CD4-positive, alpha-beta T cell treated with Interferon gamma for 1 hour (primary cell): ENCODE results near the gene BBOF1.

Experiments used
- DNase-seq: peaks from one replicate; pipeline ENCODE4 v3.0.0-alpha.2; 2020

BBOF1 gene

DNA sequence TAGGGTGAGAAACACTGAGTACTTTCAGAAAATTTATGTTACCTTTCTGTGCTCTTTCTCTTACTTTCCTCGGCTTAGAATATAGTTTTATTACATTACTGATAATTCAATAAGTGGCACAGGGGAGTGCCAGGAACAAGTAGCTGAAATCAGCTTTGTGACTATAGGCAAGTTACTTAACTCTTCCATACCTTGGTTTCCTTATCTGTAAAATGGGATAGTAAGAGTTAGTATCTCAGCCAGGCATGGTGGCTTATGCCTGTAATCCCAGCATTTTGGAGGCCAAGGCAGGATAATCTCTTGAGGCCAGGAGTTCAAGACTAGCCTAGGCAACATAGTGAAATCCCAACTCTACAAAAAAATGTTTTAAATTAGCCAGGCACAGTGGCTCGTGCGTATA lies 15.4 kb downstream of the BBOF1 start:
- no peak for DNase-seq

DNA sequence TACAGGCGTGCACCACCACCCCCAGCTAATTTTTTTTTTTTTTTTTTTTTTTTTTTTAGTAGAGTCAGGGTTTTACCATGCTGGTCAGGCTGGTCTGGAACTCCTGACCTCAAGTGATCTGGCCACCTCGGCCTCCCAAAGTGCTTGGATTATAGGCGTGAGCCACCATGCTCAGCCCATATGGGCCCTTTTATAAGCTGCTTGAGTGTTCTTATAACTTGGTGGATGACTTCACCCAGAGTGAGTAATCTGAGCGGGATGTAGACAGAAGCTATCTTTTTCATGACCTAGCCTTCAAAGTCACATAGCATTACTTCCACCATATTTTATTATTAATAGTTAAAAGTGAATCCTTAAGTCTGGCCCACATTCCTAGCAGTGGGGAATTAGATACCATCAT lies 16.4 kb downstream of the BBOF1 start:
- DNase-seq, result no peak

DNA sequence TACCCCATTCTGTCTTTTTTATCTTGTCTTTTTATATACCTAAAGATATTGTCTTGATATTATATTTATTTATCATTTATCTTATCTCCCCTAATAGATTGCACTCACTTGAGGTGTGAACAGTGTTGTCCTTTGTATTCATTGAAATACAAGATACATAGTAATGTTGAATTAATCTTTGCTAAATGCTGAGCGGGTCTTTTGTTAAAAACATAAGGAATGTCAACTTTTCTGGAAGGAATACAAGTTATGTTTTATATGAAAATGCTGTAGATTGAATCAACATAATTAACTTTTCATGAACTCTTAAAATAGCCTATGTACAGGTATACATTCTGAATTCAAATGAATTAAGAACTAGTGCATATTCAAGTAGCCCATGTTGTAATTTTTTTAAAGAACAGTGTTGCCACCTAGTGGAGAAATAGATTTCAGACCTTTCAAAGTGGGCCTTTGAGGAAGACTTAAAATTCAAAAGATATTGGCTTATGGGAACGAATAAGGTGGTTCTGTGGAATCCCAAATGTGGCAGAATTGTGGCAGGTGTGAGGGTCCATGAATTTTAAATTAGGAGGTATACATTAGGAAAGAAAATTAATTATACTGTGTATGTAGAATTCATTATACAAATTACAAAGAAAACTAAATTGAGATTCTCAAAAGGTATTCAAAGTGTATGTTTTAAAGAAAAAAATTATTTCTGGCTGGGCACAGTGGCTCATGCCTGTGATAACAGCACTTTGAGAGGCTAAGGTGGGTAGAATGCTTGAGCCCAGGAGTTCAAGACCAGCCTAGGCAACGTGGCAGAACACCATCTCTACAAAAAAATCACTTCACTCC lies 19.1 kb downstream of the BBOF1 start:
- DNase-seq, result no peak

DNA sequence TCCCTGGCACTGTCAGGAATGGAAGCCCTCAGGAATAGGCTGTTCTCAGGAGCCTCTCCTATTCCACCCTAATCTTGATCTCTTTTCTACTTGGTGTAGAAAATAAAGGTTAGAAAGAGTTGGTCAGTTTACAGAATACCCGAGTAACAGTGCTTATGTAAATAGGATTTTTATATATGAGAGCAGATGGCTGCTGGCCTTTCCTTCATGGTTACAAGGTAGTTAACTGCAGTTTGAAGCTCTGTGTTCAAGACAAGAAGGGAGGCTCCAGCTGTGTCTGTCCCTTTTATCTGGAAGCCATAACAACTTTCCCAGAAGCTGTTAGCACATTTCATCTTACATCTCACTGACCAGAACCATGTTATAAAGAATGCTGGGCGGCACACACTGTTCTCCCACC lies 23.1 kb downstream of the BBOF1 start:
- no peak for DNase-seq

DNA sequence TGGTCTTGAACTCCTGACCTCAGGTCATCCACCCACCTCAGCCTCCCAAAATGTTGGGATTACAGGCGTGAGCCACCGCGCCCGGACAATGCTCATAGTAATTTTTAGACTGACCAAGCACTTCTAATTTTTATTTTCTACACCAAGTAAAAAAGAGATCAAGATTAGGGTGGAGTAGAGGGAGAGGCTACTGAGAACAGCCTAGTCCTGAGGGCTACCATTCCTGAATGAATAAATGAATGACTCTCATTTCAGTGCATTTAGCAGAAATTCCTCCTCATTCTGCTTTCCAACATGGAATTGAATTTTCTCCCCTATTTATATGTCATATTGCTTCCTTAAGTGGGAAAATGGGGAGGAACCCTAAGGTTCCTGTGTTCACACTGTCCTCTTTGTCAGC lies 26.4 kb downstream of the BBOF1 start:
- DNase-seq, result no peak

DNA sequence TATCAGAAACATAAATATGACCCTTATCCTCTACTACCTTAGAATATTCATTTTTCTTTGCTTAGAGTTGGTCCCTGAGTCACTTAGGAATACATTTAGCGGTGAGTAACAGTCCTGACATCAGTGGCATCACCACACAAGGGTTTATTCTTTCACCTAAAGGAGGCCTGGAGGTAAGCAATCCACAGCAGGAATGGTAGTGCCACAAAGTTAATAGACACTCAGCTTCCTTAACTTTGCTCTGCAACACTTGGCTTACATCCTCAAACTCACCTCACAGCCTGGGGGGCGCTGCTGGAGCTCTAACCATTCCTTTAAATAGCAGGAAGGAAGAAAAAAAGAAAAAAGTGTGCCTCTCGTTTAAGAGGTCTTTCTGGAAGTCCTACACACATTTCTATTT lies 29.1 kb downstream of the BBOF1 start:
- no peak for DNase-seq

DNA sequence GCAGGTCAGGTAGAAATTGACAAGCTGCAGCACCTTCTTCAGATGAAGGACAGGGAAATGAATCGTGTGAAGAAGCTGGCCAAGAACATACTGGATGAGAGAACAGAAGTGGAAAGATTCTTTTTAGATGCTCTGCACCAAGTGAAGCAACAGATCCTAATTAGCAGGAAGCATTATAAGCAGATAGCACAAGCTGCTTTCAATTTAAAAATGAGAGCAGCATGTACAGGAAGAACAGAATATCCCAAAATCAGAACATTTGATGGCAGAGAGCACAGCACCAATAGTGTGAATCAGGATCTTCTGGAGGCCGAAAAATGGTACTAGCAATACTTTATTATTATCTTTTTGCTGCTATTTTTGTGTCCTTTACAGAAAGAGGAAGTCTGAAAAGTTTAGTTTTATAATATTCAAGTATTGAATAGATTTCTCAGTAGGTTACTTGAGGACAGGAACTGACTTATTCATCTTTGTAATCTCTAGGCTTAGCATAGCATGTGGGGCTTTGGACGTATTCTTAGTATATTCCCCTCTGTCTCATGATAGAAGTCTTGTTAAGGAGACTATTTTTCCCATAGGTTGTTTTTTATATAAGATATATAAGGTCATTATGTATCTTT lies 30.8 kb downstream of the BBOF1 start:
- DNase-seq, result no peak

DNA sequence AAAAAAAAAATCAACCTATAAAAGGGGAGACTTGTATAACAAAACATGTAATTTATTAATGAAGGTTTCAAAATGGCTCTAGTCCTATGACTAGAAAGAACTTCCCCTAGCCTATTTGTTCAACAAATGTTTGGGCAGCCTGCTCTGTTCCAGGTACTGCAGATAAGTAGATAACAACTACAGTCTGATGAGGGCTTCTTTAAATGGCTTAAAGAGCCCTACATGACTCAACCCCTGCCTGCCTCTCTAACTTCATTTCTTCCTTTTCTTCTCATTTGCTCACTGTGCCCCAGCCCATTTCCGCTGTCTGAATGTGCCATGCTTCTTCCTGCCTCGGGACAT lies 43.6 kb downstream of the BBOF1 start:
- no peak for DNase-seq

DNA sequence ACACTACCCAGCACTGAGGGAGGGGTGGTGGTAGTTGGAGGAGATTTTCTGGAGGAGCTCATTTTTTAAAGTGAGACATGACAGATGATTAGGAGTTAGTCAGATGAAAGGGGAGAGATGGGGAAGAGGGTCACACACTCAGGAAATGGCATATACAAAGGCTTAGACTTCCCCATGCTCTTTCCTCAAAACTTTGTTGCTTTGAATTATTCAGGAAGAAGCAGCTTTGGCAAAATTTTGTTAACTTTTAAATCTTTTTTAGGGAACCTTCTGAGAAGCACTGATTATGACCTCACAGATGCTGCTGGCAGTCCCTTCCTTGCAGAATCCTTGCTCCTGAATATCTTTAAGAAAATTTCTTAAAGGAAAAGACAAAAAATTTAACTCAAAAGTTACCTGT lies 45.3 kb downstream of the BBOF1 start:
- no peak for DNase-seq

DNA sequence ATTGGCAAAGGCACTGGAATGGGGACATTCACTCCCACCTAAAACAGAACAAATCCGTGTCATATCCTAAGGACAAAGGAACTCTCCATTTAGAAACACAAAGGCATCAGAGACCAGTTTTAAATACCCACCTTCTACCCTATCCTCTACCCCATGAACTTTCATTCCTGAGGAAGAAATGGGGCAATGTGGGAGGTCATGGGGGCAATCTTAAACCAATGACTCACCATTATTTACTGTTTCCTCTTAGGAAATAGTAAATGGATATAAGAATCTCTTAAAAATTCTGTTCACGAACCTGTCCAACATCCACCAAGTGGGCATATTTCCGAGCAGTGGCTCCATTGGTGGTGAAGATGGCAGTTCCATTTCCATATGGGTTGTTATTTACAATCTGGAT lies 45.7 kb downstream of the BBOF1 start:
- DNase-seq, result no peak

DNA sequence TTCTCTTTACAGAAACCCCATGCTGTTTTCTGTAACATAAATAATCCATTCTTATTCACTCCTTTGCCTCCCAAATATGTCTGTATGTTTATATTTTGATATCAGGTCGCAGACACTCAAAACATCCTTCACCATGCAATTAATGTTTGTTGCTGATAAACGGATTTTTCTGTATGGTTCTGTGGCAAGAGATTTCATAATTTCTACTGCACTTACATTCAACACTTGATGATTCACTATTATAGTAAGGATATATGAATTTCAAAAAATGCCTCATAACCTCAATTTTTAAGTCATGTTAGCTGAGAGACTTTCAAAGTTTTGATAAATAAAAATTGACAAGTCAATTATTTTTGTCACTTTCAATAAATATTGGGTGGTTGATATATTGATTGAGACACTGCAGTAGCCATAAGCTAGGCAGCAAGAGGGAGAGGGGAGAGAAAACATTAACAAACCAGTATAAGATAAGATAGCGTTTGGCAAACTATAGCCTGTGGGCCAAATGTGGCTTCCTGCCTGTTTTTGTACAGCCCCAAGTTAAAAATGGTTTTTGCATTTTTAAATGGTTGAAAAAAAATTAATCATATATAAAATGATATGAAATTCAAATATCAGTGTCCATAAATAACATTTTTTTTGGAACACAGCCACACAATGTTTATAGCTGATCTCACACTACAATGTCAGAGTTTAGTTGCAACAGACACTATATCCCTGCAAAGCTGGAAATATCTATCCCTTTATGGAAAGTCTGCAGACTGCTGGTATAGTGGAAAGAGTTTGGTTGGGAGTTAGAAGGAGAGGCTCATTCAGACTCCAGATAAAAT lies 46.8 kb downstream of the BBOF1 start:
- DNase-seq, result no peak

DNA sequence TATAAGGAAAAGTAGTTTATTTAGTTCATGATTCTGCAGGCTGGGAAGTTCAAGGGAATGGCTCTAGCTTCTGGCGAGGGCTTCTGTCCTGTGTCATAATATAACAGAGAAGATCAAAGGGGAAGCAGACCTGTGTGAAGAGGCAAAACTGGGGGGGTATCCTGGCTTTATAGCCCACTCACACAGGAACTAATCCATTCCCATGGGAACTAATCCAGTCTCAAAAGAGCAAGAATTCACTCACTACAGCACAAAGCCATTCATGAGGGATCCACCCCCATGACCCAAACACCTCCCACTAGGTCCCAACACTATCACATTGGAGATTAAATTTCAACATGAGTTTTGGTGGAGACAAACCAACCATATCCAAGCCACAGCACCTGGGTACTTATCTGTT lies 58.3 kb downstream of the BBOF1 start:
- DNase-seq, result no peak

DNA sequence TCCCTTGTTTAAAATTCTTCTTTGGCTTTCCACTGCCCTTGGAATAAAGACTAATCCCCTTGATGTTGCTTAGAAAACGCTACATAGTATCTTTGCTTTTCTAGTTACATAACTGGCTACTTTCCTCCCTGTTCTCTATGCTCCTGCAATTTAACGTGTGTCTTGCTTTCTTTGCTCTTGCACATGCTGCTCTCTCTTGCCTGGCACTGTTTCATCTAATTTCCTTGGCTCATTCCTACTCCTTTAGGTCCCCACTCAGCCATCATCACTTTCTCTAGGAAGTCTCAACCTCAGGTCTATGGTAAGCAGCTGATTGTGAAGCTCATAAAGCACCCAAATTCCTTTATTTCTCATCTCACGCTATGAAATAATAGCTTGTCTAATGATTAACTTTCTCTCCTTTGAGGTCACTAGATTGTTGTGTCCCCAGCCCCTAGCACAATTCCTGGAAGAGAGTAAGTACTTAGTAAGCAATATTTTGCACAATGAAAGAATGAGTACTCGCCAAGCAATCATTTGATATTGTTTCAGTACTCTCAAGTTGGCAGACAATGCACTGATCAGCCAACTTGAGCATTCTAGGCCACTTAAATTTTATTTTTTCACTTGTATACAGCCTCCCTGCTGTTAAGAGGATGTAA lies 61.8 kb downstream of the BBOF1 start:
- DNase-seq, result no peak

DNA sequence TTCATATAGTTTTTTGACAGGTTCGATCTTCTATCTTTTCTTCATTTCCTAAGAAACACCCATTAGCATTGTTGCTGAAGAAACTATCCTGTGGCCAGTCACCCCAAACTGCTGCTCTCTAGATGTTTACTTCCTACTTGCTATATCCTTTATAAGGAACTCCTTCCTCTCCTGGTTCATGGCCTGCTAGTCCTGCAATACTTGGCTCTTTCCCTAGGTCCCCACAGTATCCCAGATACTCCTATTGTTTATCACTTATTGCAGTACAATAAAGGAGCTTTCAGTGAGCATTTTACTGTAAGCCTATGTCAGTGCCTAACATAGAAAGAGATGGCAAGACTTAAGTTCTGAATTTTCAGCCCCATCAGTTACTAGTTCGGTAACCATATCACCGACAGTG lies 62.3 kb downstream of the BBOF1 start:
- DNase-seq, result no peak

DNA sequence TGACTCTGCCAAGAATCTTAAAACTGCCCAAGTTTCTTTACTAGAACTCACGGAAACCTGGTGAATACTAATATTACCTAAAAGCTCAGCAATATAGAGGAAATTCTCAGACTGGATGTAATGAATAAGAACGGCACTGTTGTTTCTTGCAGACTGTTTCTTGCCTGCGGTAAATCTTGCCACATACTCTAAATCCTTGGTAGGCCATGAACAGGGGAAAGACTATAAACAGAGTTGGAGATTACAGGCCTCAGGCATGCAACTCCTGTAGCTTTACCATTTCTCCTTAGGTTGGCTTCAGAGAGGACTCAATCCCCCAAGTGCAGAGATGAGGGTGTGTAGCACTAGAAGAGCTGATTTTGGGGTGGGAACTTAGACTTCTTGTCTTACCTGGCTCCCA lies 64.0 kb downstream of the BBOF1 start:
- DNase-seq, result no peak

DNA sequence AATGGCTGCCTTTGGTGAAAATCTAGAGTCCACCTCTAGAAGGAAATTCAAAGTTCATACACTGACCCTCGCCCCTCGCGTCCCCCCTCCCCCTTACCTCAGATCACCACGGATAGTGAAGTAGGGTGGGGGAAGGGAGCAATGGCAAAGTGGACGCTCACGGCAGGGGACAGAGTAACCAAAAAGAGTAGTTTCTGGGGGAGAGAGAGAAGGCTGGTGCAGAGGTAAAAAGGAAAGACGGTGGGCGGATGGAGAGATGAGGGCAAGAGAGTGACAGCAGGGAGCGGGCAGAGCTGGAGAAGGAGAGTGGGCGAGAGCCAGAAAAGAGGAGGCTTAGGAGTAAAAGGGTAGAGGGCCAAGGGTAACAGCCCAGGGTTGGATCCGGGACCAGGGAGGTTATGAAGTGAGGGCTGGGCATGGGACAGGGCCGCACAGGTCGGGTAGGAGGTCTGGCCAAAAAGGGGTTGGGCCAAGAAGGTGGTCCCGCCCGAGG lies 64.7 kb downstream of the BBOF1 start:
- no peak for DNase-seq

DNA sequence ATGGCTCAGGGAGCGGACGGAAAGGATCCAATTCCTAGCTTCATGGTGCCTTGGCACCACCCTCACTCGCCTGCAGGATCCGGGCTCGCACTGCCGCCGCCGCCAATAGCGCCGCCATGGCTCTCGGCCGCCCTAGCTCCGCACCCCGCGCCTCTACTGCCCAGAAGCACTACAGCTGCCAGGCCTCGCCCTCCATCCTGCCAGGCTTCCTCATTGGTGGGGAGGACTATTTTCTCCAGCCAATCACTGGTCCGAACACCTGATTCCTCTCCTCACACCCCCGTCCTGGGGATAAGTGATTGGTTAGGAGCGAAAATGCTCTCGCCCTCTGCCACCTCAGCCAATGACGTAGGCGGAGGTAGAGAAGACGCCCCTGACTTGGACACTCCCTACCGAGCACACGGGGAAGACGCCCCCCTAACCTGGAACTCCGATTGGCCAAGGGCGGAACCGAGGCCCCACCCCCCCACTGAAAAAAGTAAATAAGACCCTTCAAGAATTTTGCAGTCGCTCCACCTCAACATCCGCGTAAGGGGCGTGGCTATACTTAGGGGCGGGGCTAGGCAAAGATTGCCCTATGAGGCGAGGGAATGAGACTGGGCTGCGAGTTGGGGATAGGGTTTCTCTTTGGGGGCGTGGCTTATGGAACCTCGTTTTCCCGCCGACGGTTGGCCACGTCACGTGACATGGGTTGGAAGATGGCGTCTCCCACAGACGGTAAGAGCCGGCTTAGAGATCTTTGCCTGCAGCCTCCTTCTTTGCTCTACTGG lies 65.3 kb downstream of the BBOF1 start, which contains the start of the genes ALDH6A1 and LIN52:
Gene ALDH6A1, minus strand, starts transcription at position 177 of the 770 bp plus-strand sequence. Its CDS starts 59 bp downstream, at position 118.
Gene LIN52, plus strand, starts transcription at position 680 of the 770 bp plus-strand sequence. Its CDS starts 19 bp downstream, at position 699.
- peak; percentile 100 for DNase-seq

DNA sequence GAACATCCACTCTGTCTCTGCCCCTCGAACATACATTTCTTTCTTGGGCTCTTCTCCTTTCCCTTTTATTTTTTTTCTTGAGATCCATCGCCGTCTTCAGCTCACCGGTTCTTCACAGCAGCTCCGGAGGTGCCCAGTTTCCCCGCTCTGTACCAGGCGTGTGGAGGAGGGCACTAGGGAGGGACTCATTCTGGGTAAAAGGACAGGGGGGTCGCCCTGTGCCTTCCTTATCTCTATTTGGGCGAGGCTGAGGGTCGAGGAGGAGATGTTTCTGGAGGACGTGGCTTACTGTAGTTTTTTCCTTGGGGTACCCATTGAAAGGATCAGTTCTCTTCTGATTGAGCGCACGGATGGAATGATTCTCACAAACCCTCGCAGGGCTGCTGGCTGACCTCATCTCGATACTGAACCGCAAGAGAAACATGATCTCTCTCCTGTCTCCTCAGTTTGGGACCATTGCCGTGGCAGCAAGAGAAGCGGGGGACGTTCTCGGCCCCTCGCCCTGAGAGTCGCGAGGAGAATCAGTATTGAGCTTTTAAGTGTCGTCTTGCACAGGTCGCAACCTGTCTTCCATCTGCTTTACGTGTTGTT lies 66.0 kb downstream of the BBOF1 start:
- no peak for DNase-seq

DNA sequence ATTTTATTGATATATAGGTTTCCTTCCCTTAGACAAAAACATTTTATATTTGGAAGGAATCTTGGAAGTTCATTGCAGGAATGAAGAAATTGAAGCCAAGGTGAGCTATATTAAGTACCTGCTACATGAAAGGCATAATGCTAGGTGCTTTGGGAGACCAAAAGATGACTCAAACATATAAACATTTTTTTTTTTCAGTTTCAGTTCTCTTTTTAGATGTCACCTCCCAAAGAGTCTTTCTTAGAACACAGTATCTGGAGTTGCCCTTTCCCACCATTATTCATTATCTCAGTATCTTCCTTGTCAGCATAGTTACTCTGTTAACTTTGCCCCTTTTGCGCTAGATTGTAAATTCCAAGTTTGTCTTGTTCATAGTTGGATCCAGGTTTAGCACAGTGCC lies 66.7 kb downstream of the BBOF1 start:
- DNase-seq, result no peak

DNA sequence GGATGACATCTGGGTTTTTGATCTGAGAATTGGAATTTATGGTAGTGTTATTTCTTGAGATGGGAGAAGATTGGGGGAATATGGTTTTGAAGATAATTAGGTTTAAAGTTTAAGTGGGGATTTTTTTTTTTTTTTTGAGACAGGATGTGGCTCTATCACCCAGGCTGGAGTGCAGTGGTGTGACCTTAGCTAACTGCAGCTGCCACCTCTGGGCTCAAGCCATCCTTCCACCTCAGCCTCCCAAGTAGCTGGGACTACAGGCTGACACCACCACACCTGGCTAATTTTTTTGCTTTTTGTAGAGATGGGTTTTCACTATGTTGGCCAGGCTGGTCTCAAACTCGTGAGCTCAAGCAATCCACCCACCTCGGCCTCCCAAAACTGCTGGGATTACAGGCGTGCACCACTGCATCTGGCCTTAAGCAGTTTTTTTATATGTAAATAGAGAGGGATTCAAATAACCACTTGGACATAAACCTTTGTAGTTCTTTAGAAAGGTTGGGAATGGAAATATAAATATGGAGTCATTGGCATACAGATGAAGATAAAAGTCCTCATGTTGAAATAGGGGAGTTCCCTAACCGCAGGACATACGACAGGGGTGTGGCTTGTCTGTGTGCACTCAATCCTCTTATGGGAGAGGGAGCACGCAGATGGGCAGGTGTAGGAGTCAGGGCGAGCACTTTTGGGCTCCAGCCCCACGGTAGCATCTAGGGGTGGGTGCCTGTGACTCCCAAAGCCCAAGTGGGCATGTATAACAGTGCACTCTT lies 70.3 kb downstream of the BBOF1 start:
- DNase-seq, result no peak

DNA sequence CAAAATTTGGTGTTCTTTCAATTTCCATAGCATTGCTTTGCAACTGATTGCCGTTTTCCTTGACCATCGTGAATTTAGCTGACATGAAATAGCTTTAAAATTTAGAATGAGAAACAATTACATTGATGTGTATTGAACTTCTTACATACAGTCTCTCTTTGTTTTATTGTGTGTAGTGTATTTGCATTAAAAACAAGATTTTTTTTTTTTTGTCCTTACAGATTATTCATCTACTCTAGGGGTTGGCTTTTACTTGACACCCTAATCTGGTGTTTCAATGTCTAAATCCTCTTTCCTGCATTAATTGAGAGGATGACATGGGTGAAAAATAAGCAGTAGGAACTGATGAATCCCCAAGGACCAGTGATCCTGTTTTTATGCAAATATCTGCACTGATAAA lies 86.2 kb downstream of the BBOF1 start:
- DNase-seq, result no peak
